Lung (tissue), 12 donors: ENCODE data around the gene PDZD2. TPM values are rescaled to one million over a fixed set of nuclear protein-coding genes. Genes with fewer than 3 reads are reported as not detected.

ENCODE experiments used
- ATAC-seq: fragments of 200-7000 bp; cut with Tn5 transposase; one replicate; pipeline ENCODE4 v1.9.1; 2020; ENCODE audit warnings: moderate number of reproducible peaks; ENCODE audit not compliant: insufficient read depth, low FRiP score
- DNase-seq, 3 donors: peaks; one replicate each; pipeline ENCODE4 v3.0.0-alpha.2; 2013 to 2017
- H3K27ac ChIP-seq, 2 donors: one replicate each; pipeline ENCODE4 v1.5.1; 2013; ENCODE audit warnings: mild to moderate bottlenecking in 2 of 2, moderate library complexity in 2 of 2, control low read depth in 1 of 2, inconsistent platforms in 1 of 2, low read depth in 1 of 2, low read length in 1 of 2
- H3K27me3 ChIP-seq, 3 donors: one replicate each; pipeline ENCODE4 v1.5.1; 2013; ENCODE audit warnings: low read length in 2 of 3; ENCODE audit not compliant: control insufficient read depth in 3 of 3, insufficient read depth in 3 of 3
- H3K36me3 ChIP-seq, 4 donors: one replicate each; pipeline ENCODE4 v1.5.1; 2013; ENCODE audit warnings: low read length in 4 of 4, mild to moderate bottlenecking in 1 of 4, moderate library complexity in 1 of 4; ENCODE audit not compliant: control insufficient read depth in 4 of 4, insufficient read depth in 4 of 4
- H3K4me1 ChIP-seq, 5 donors: one replicate each; pipeline ENCODE4 v1.5.1; 2013; ENCODE audit warnings: low read length in 5 of 5, mild to moderate bottlenecking in 2 of 5, moderate library complexity in 1 of 5; ENCODE audit not compliant: control insufficient read depth in 5 of 5, insufficient read depth in 5 of 5
- H3K4me3 ChIP-seq: one replicate; pipeline ENCODE4 v1.5.1; 2013; ENCODE audit warnings: mild to moderate bottlenecking, control low read depth, moderate library complexity
- H3K9ac ChIP-seq, 2 donors: one replicate each; pipeline ENCODE4 v1.5.1; 2013; ENCODE audit warnings: low read length in 2 of 2, control low read depth in 1 of 2; ENCODE audit not compliant: insufficient read depth in 1 of 2
- H3K9me3 ChIP-seq, 4 donors: one replicate each; pipeline ENCODE4 v1.5.1; 2013; ENCODE audit warnings: low read length in 3 of 4, mild to moderate bottlenecking in 1 of 4, moderate library complexity in 1 of 4; ENCODE audit not compliant: control insufficient read depth in 4 of 4, insufficient read depth in 3 of 4
- CTCF ChIP-seq: IDR thresholded peaks from 2 replicates; pipeline ENCODE4 v1.5.1; 2012; ENCODE audit warnings: mild to moderate bottlenecking; ENCODE audit errors: control extremely low read depth, extremely low read depth
- WGBS, 2 donors: extraction: QIAGEN DNeasy Blood & Tissue Kit; methylation state at CpG; one replicate each; pipeline ENCODE4 v1.1.7; 2013; 5-methylcytosine and 5-hydroxymethylcytosine counted together
- polyA plus RNA-seq, 2 donors: library from polyadenylated mRNA; stranded (reverse); fragments of 200-250 nt; gene quantifications; one replicate each; pipeline ENCODE4 v1.2.1, GENCODE V29; 2013
- total RNA-seq, 2 donors: library from RNA; depleted of rRNA in 1 of 2; stranded (reverse); fragments of >200 nt in 1 of 2; gene quantifications; one replicate each; pipeline ENCODE4 v1.2.1, GENCODE V29; 2014 to 2021
- donor health status: control.
- donor health status: control.
- donor health status: Bipolar disorder and iron deficiency.
- donor health status: healthy.
- donor health status: DM: yes; HTN: yes; CAD: no.

The PDZD2 gene
- total and polyA plus RNA-seq, 4 donors = 9.2 to 56.3 (median 24.8) TPM

GRCh38 chr5:32090755-32091128 is 451.8 kb downstream of the PDZD2 start:
- Histone ChIP-seq H3K9ac (no peak overlapping the region), H3K27me3 (no peaks in the 10 kb centered on the region), H3K27ac (no peak overlapping the region), H3K9me3 (no peaks in the 10 kb centered on the region), H3K36me3 (peaks cover 0 to 40% (median 0%) of the 10 kb centered on the region in 4 donors), H3K4me3 (no peak overlapping the region), H3K4me1 (peaks cover 0 to 5% (median 2%) of the 10 kb centered on the region in 5 donors)
- DNase-seq = no peak
- TF ChIP-seq CTCF = no peak
- ATAC-seq = no peak
- WGBS, 2 donors = 96 to 97% methylated on average over 17 of the region's 17 CpGs

GRCh38 chr5:32092938-32093812 is 454.2 kb downstream of the PDZD2 start:
- peak overlapping the region in 1 of 2 donors; percentile 37 for H3K27ac ChIP-seq
- peak; percentile 57 for TF ChIP-seq CTCF
- H3K27me3 ChIP-seq = no peaks in the 10 kb centered on the region
- peaks cover 0 to 28% (median 0%) of the 10 kb centered on the region in 4 donors for H3K36me3 ChIP-seq
- 69 to 71% methylated on average over 20 of the region's 20 CpGs for WGBS, 2 donors
- ATAC-seq (peak; percentile 39), DNase-seq (peak; percentile 70 to 85 (median 84))
- H3K4me3 ChIP-seq = no peak overlapping the region
- H3K4me1 ChIP-seq = peaks cover 0 to 5% (median 2%) of the 10 kb centered on the region in 5 donors
- no peak overlapping the region for H3K9ac ChIP-seq
- no peaks in the 10 kb centered on the region for H3K9me3 ChIP-seq

GRCh38 chr5:32094691-32095090 is 455.8 kb downstream of the PDZD2 start:
- no peak for TF ChIP-seq CTCF
- DNase-seq = no peak
- no peaks in the 10 kb centered on the region for H3K9me3 ChIP-seq
- H3K4me3 ChIP-seq = no peak overlapping the region
- no peak overlapping the region for H3K9ac ChIP-seq
- peaks cover 0 to 6% (median 2%) of the 10 kb centered on the region in 5 donors for H3K4me1 ChIP-seq
- 88 to 96% methylated on average over 5 of the region's 5 CpGs for WGBS, 2 donors
- H3K27ac ChIP-seq = no peak overlapping the region
- H3K36me3 ChIP-seq = peaks cover 0 to 20% (median 2%) of the 10 kb centered on the region in 4 donors
- no peak for ATAC-seq
- H3K27me3 ChIP-seq = no peaks in the 10 kb centered on the region
